Activated naive CD4-positive, alpha-beta T cell treated with anti-CD3 and anti-CD28 coated beads, Interleukin-2, amount 50 U/mL, for 24 hours (primary cell): ENCODE measurements around the gene TMEM144.
"Not testable (repeated sequence)": the region's sequence is repeated elsewhere in the genome, so short reads cannot be mapped to it uniquely, and the experiment has no call there.

Source experiments
- H3K27ac Mint-ChIP-seq: one replicate; pipeline ENCODE4 v1.8.0; 2021; ENCODE audit warnings: mild to moderate bottlenecking, mixed read lengths
- H3K27me3 Mint-ChIP-seq: one replicate; pipeline ENCODE4 v1.8.0; 2021; ENCODE audit warnings: mixed read lengths
- H3K36me3 Mint-ChIP-seq: one replicate; pipeline ENCODE4 v1.8.0; 2021; ENCODE audit warnings: mixed read lengths
- H3K4me1 Mint-ChIP-seq: one replicate; pipeline ENCODE4 v1.8.0; 2021; ENCODE audit warnings: mixed read lengths
- H3K4me3 Mint-ChIP-seq: one replicate; pipeline ENCODE4 v1.8.0; 2021; ENCODE audit warnings: mild to moderate bottlenecking, mixed read lengths
- H3K9me3 Mint-ChIP-seq: one replicate; pipeline ENCODE4 v1.8.0; 2021; ENCODE audit warnings: mixed read lengths

The TMEM144 gene

GRCh38 chr4:158208963-158209640, 1.2 kb upstream of the TMEM144 start:
- peaks cover 28% of the 10 kb centered on the region for H3K27me3 Mint-ChIP-seq
- H3K4me3 Mint-ChIP-seq = no peak overlapping the region
- no peaks in the 10 kb centered on the region for H3K36me3 Mint-ChIP-seq
- H3K27ac Mint-ChIP-seq = no peak overlapping the region
- H3K4me1 Mint-ChIP-seq = peaks cover 11% of the 10 kb centered on the region
- H3K9me3 Mint-ChIP-seq = peaks cover 7% of the 10 kb centered on the region

- no peaks in the 10 kb centered on the region for H3K36me3 Mint-ChIP-seq
- H3K27ac Mint-ChIP-seq = no peak overlapping the region
- H3K4me3 Mint-ChIP-seq = no peak overlapping the region
- peaks cover 11% of the 10 kb centered on the region for H3K4me1 Mint-ChIP-seq
- H3K9me3 Mint-ChIP-seq = peaks cover 7% of the 10 kb centered on the region
- H3K27me3 Mint-ChIP-seq = peaks cover 30% of the 10 kb centered on the region
Measured at GRCh38 chr4:158211222-158211621, 936 bp downstream of the TMEM144 start.

GRCh38 chr4:158213466-158213865, 3.2 kb downstream of the TMEM144 start:
- no peak overlapping the region for H3K27ac Mint-ChIP-seq
- H3K4me1 Mint-ChIP-seq = peaks cover 11% of the 10 kb centered on the region
- H3K4me3 Mint-ChIP-seq = no peak overlapping the region
- H3K27me3 Mint-ChIP-seq = peaks cover 28% of the 10 kb centered on the region
- H3K9me3 Mint-ChIP-seq = no peaks in the 10 kb centered on the region
- no peaks in the 10 kb centered on the region for H3K36me3 Mint-ChIP-seq

- H3K36me3 Mint-ChIP-seq = no peaks in the 10 kb centered on the region
Measured at GRCh38 chr4:158214856-158215255, 4.6 kb downstream of the TMEM144 start.

GRCh38 chr4:158217763-158218162, 7.5 kb downstream of the TMEM144 start:
- Mint-ChIP-seq H3K4me3 (no peak overlapping the region), H3K4me1 (no peaks in the 10 kb centered on the region), H3K27me3 (peaks cover 7% of the 10 kb centered on the region), H3K9me3 (no peaks in the 10 kb centered on the region), H3K27ac (no peak overlapping the region), H3K36me3 (no peaks in the 10 kb centered on the region)

More at GRCh38 chr4:158214856-158215255, 4.6 kb downstream of the TMEM144 start:
- peaks cover 11% of the 10 kb centered on the region for H3K4me1 Mint-ChIP-seq
- H3K27me3 Mint-ChIP-seq = peaks cover 20% of the 10 kb centered on the region
- H3K9me3 Mint-ChIP-seq = no peaks in the 10 kb centered on the region
- no peak overlapping the region for H3K27ac Mint-ChIP-seq
- H3K4me3 Mint-ChIP-seq = no peak overlapping the region

- Mint-ChIP-seq H3K4me1 (no peaks in the 10 kb centered on the region), H3K9me3 (no peaks in the 10 kb centered on the region), H3K27ac (no peak overlapping the region), H3K27me3 (peaks cover 4% of the 10 kb centered on the region), H3K4me3 (no peak overlapping the region), H3K36me3 (no peaks in the 10 kb centered on the region)
Measured at GRCh38 chr4:158219623-158220022, 9.3 kb downstream of the TMEM144 start.

GRCh38 chr4:158224318-158224717, 14.0 kb downstream of the TMEM144 start:
- not testable (repeated sequence) for H3K4me1 Mint-ChIP-seq, H3K36me3 Mint-ChIP-seq, H3K27me3 Mint-ChIP-seq, H3K27ac Mint-ChIP-seq, H3K4me3 Mint-ChIP-seq, H3K9me3 Mint-ChIP-seq

GRCh38 chr4:158224999-158225398, 14.7 kb downstream of the TMEM144 start:
- H3K27me3 Mint-ChIP-seq, H3K36me3 Mint-ChIP-seq, H3K27ac Mint-ChIP-seq, H3K9me3 Mint-ChIP-seq, H3K4me3 Mint-ChIP-seq, H3K4me1 Mint-ChIP-seq: not testable (repeated sequence)

GRCh38 chr4:158227880-158228279, 17.6 kb downstream of the TMEM144 start:
- H3K36me3 Mint-ChIP-seq, H3K9me3 Mint-ChIP-seq, H3K4me3 Mint-ChIP-seq, H3K4me1 Mint-ChIP-seq, H3K27me3 Mint-ChIP-seq, H3K27ac Mint-ChIP-seq: not testable (repeated sequence)

- H3K4me1 Mint-ChIP-seq, H3K36me3 Mint-ChIP-seq, H3K27me3 Mint-ChIP-seq, H3K27ac Mint-ChIP-seq, H3K9me3 Mint-ChIP-seq, H3K4me3 Mint-ChIP-seq: not testable (repeated sequence)
Measured at GRCh38 chr4:158228399-158228798, 18.1 kb downstream of the TMEM144 start.

- no peaks in the 10 kb centered on the region for H3K36me3 Mint-ChIP-seq
- H3K4me3 Mint-ChIP-seq = no peak overlapping the region
- peaks cover 7% of the 10 kb centered on the region for H3K27me3 Mint-ChIP-seq
- no peaks in the 10 kb centered on the region for H3K4me1 Mint-ChIP-seq
- no peaks in the 10 kb centered on the region for H3K9me3 Mint-ChIP-seq
- H3K27ac Mint-ChIP-seq = no peak overlapping the region
Measured at GRCh38 chr4:158229768-158230167, 19.5 kb downstream of the TMEM144 start.

- H3K9me3 Mint-ChIP-seq = no peaks in the 10 kb centered on the region
Measured at GRCh38 chr4:158234671-158235070, 24.4 kb downstream of the TMEM144 start.

GRCh38 chr4:158236304-158237030, 26.2 kb downstream of the TMEM144 start:
- H3K9me3 Mint-ChIP-seq = no peaks in the 10 kb centered on the region
- H3K4me3 Mint-ChIP-seq = no peak overlapping the region
- H3K4me1 Mint-ChIP-seq = no peaks in the 10 kb centered on the region
- peaks cover 2% of the 10 kb centered on the region for H3K27me3 Mint-ChIP-seq
- no peaks in the 10 kb centered on the region for H3K36me3 Mint-ChIP-seq
- H3K27ac Mint-ChIP-seq = no peak overlapping the region

More at GRCh38 chr4:158234671-158235070, 24.4 kb downstream of the TMEM144 start:
- Mint-ChIP-seq H3K4me3 (no peak overlapping the region), H3K36me3 (no peaks in the 10 kb centered on the region), H3K4me1 (no peaks in the 10 kb centered on the region), H3K27ac (no peak overlapping the region), H3K27me3 (peaks cover 2% of the 10 kb centered on the region)

- H3K4me3 Mint-ChIP-seq = no peak overlapping the region
- no peaks in the 10 kb centered on the region for H3K36me3 Mint-ChIP-seq
- no peak overlapping the region for H3K27ac Mint-ChIP-seq
- H3K9me3 Mint-ChIP-seq = no peaks in the 10 kb centered on the region
- H3K27me3 Mint-ChIP-seq = peaks cover 2% of the 10 kb centered on the region
- no peaks in the 10 kb centered on the region for H3K4me1 Mint-ChIP-seq
Measured at GRCh38 chr4:158238575-158238974, 28.3 kb downstream of the TMEM144 start.

- Mint-ChIP-seq H3K27ac (no peak overlapping the region), H3K4me1 (no peaks in the 10 kb centered on the region), H3K9me3 (no peaks in the 10 kb centered on the region), H3K27me3 (peaks cover 2% of the 10 kb centered on the region), H3K36me3 (no peaks in the 10 kb centered on the region), H3K4me3 (no peak overlapping the region)
Measured at GRCh38 chr4:158239196-158239595, 28.9 kb downstream of the TMEM144 start.

- Mint-ChIP-seq H3K4me1 (no peaks in the 10 kb centered on the region), H3K9me3 (no peaks in the 10 kb centered on the region), H3K36me3 (no peaks in the 10 kb centered on the region), H3K4me3 (no peak overlapping the region), H3K27ac (no peak overlapping the region), H3K27me3 (peaks cover 2% of the 10 kb centered on the region)
Measured at GRCh38 chr4:158243071-158243470, 32.8 kb downstream of the TMEM144 start.
